H1 (cell line): ENCODE results near the gene LAMA4. TPM values are rescaled to one million over a fixed set of nuclear protein-coding genes. Genes with fewer than 3 reads are reported as not detected.

Source experiments
- BRCA1 ChIP-seq: IDR thresholded peaks from 2 replicates; pipeline ENCODE4 v1.6.1; 2012; ENCODE audit warnings: low read depth, low read length, improper control_type of control experiment
- MAFK ChIP-seq: IDR thresholded peaks from 2 replicates; pipeline ENCODE4 v1.6.1; 2012; ENCODE audit warnings: low read depth, mild to moderate bottlenecking, improper control_type of control experiment, low read length
- polyA plus RNA-seq, 7 experiments: library from polyadenylated mRNA; depleted of rRNA in 3 of 7; stranded (reverse) in 5 of 7; unstranded in 2 of 7; fragments of >200 nt in 5 of 7; fragments of 200-250 nt in 2 of 7; gene quantifications; 1 replicate in 5 of 7; 2 replicates in 1 of 7; 4 replicates in 1 of 7; pipeline versions ENCODE4 v1.2.1 to v1.2.3, GENCODE V29; 2011 to 2013; ENCODE audit warnings: missing spikeins in 2 of 7, mixed read lengths in 2 of 7
- total RNA-seq: library from RNA; stranded (reverse); fragmentation: NEBNext Ultra II Directional; extraction: Animal tissue kit (Norgen Biotek cat#: 25700); gene quantifications from 2 replicates; pipeline ENCODE4 v1.2.1, GENCODE V29; 2021

LAMA4 gene
- total and polyA plus RNA-seq, 2 of the 8 experiments (the other 6 are each of a cell fraction or from before 2014, with no cell fraction given), result 0.95 to 1.5 TPM

DNA sequence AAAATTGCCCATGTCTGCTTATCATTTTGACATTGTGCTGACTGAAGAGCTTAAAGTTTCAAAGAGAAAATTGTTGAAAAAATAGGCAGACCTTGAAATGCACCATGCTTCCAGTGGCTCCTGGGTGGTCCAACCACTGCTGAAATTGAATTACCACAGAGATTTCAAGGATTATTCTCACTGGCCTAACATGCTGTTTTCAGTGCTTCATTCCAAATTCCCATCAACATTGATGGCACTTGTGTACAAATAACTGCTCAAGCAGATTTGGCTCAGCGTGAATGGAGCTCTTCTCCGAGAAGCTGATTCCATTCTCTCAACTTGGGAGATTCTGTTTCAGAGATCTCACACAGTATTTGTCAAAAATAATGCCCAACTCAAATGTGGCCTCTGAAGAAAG is 75.5 kb downstream of the LAMA4 start (continued):
- no peak for TF ChIP-seq BRCA1
- no peak for TF ChIP-seq MAFK
